HepG2 (cell line): Measurements from ENCODE around the gene RAD54L. TPM values are rescaled to one million over a fixed set of nuclear protein-coding genes. Genes with fewer than 3 reads are reported as not detected.

Source experiments
- PAF1 ChIP-seq: IDR thresholded peaks from 2 replicates; pipeline ENCODE4 v1.6.1; 2016; ENCODE audit warnings: missing genetic modification reagents, missing compliant biosample characterization
- PAXIP1 ChIP-seq: sonication (generic); formaldehyde crosslinking; conservative IDR thresholded peaks from 2 replicates; pipeline ENCODE4 v1.4.0; 2020; ENCODE audit warnings: mild to moderate bottlenecking, missing genetic modification reagents, moderate library complexity
- SSRP1 ChIP-seq: IDR thresholded peaks from 2 replicates; pipeline ENCODE4 v1.6.1; 2016; ENCODE audit warnings: control low read depth
- THRA ChIP-seq: sonication (generic); formaldehyde crosslinking; IDR thresholded peaks from 2 replicates; pipeline ENCODE4 v1.4.0; 2020; ENCODE audit warnings: missing genetic modification reagents, borderline replicate concordance
- ZFP36 ChIP-seq: fragments of 150-350 bp; IDR thresholded peaks from 2 replicates; pipeline ENCODE4 v1.6.1; 2018; ENCODE audit warnings: borderline replicate concordance, low read length, low read depth; ENCODE audit not compliant: partially characterized antibody
- ZFP36L1 ChIP-seq: sonication (generic); formaldehyde crosslinking; IDR thresholded peaks from 2 replicates; pipeline ENCODE4 v1.8.0; 2022; ENCODE audit warnings: mild to moderate bottlenecking, missing genetic modification reagents, moderate library complexity
- ZNF256 ChIP-seq: sonication (generic); formaldehyde crosslinking; conservative IDR thresholded peaks from 2 replicates; pipeline ENCODE4 v1.4.0; 2020; ENCODE audit warnings: missing genetic modification reagents
- ZNF317 ChIP-seq: sonication (generic); formaldehyde crosslinking; IDR thresholded peaks from 2 replicates; pipeline ENCODE4 v1.5.0; 2020; ENCODE audit warnings: mild to moderate bottlenecking, missing genetic modification reagents
- ZNF318 ChIP-seq: sonication (generic); formaldehyde crosslinking; IDR thresholded peaks from 2 replicates; pipeline ENCODE4 v1.4.0; 2020; ENCODE audit warnings: mild to moderate bottlenecking, missing genetic modification reagents
- ZNF34 ChIP-seq: sonication (generic); formaldehyde crosslinking; IDR thresholded peaks from 2 replicates; pipeline ENCODE4 v1.4.0; 2020; ENCODE audit warnings: mild to moderate bottlenecking, missing genetic modification reagents, borderline replicate concordance
- ZNF556 ChIP-seq: sonication (generic); formaldehyde crosslinking; IDR thresholded peaks from 2 replicates; pipeline ENCODE4 v1.4.0; 2020; ENCODE audit warnings: mild to moderate bottlenecking, missing genetic modification reagents, borderline replicate concordance
- polyA plus RNA-seq, 8 experiments: library from polyadenylated mRNA; depleted of rRNA in 3 of 8; stranded (reverse) in 7 of 8; unstranded in 1 of 8; fragments of >200 nt; fragmentation: Illumina TruSeq in 4 of 8; extraction: Trizol in 4 of 8; gene quantifications; 2 replicates each; pipeline versions ENCODE4 v1.2.1 to v1.2.3, GENCODE V29; 2011 to 2016; ENCODE audit warnings: low read depth in 4 of 8, missing spikeins in 1 of 8, mixed read lengths in 1 of 8; ENCODE audit not compliant: insufficient read depth in 1 of 8
- total RNA-seq, 5 experiments: library from RNA; depleted of rRNA; stranded (reverse); fragments of >200 nt; fragmentation: Illumina TruSeq; extraction: Trizol; gene quantifications; 2 replicates each; pipeline ENCODE4 v1.2.3, GENCODE V29; 2016; ENCODE audit warnings: low read depth in 1 of 5
- TF ChIP-seq, protein P1 (sequence below): conservative IDR thresholded peaks from 2 replicates; pipeline ENCODE4 v1.6.1; 2018; ENCODE audit warnings: missing genetic modification reagents
- TF ChIP-seq, protein P2 (sequence below): IDR thresholded peaks from 2 replicates; pipeline ENCODE4 v1.6.1; 2016; ENCODE audit warnings: mild to moderate bottlenecking, missing biosample characterization, missing genetic modification reagents

Gene RAD54L
- total and polyA plus RNA-seq, 2 of the 13 experiments (the other 11 are each of a cell fraction or from before 2014, with no cell fraction given) = 10.2 to 30.0 TPM

DNA sequence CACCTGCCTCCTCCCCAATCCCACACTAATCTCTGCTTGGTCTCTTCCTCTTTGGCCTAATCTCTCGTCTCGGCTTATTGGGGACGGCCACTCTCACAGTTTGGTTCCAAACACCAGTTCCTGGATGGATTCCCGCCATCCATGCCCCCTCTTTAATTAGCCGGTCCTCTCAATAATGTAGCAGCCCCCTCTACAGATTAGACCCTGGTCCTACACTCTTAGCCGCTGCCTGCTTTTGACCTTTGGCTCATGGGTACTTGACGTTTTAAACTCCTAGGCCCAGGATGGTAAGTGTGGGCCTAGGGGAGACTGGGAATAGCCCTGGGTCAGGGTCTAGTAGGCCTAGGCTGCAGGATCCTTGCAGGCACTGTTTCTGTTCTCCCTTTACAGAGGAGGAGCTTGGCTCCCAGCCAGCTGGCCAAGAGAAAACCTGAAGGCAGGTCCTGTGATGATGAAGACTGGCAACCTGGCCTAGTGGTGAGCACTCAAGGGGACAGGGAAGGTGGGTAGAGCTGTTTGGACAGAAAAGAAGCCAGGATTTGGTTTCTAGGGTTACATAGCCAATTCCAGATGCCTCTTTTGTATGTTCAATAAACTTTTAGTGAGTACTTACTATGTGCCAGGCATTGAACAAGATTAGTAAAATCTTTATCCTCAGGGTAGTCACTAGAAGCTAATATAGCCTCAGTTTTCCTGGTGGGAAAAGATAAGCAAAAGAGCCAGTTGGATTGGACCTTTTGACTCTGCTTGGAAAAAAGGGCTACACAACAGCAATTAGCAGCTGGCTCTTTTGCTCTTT lies 758 bp downstream of the RAD54L start (continued):
- TF ChIP-seq PAXIP1 (CRISPR knock-in tag) (no peak), SSRP1 (CRISPR knock-in tag) (no peak), THRA (CRISPR knock-in tag) (no peak), ZNF34 (no peak), ZFP36L1 (no peak), ZNF556 (CRISPR knock-in tag) (no peak), PAF1 (CRISPR knock-in tag) (no peak), ZFP36 (no peak), ZNF256 (CRISPR knock-in tag) (no peak), ZNF318 (CRISPR knock-in tag) (no peak), ZNF317 (0 out of 2 replicates have a peak, but pooled peaks have one; percentile 48)
- TF ChIP-seq, protein P1, sequence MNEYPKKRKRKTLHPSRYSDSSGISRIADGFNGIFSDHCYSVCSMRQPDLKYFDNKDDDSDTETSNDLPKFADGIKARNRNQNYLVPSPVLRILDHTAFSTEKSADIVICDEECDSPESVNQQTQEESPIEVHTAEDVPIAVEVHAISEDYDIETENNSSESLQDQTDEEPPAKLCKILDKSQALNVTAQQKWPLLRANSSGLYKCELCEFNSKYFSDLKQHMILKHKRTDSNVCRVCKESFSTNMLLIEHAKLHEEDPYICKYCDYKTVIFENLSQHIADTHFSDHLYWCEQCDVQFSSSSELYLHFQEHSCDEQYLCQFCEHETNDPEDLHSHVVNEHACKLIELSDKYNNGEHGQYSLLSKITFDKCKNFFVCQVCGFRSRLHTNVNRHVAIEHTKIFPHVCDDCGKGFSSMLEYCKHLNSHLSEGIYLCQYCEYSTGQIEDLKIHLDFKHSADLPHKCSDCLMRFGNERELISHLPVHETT (CRISPR knock-in tag) = no peak
- TF ChIP-seq, protein P2, sequence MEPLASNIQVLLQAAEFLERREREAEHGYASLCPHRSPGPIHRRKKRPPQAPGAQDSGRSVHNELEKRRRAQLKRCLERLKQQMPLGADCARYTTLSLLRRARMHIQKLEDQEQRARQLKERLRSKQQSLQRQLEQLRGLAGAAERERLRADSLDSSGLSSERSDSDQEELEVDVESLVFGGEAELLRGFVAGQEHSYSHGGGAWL (CRISPR knock-in tag) = no peak
